GM23338 (cell line): ENCODE results near the gene RTN3.

ENCODE experiments used
- CREB1 ChIP-seq: fragments of 250-450 bp; sonication (Bioruptor Pico); IDR thresholded peaks from 2 replicates; pipeline ENCODE4 v1.5.0; 2020; ENCODE audit warnings: low read depth, mild to moderate bottlenecking, moderate library complexity
- EZH2 ChIP-seq: fragments of 200-600 bp; sonication (generic); IDR thresholded peaks from one replicate; pipeline ENCODE4 v1.8.0; 2017; ENCODE audit warnings: antibody characterized with exemption, mild to moderate bottlenecking, low read depth; ENCODE audit not compliant: unreplicated experiment
- EZH2phosphoT487 ChIP-seq: fragments of 200-600 bp; sonication (generic); IDR thresholded peaks from one replicate; pipeline ENCODE4 v1.8.1; 2018; ENCODE audit warnings: antibody characterized with exemption; ENCODE audit not compliant: unreplicated experiment
- JUNB ChIP-seq: IDR thresholded peaks from one replicate; pipeline ENCODE4 v1.6.1; 2016; ENCODE audit warnings: antibody characterized with exemption; ENCODE audit not compliant: unreplicated experiment
- POLR2AphosphoS5 ChIP-seq: IDR thresholded peaks from 2 replicates; pipeline ENCODE4 v1.6.1; 2016; ENCODE audit warnings: antibody characterized with exemption, low read depth
- TF ChIP-seq, protein P1 (sequence below), 2 experiments: fragments of 200-600 bp in 1 of 2; sonication (generic) in 1 of 2; conservative IDR thresholded peaks; 2 replicates each; pipeline versions ENCODE4 v1.5.1 to v1.6.1; 2016 to 2017; ENCODE audit warnings: antibody characterized with exemption in 2 of 2, low read depth in 2 of 2, mild to moderate bottlenecking in 2 of 2, moderate library complexity in 1 of 2
- TF ChIP-seq, protein P2 (sequence below): IDR thresholded peaks from one replicate; pipeline ENCODE4 v1.6.1; 2018; ENCODE audit warnings: antibody characterized with exemption; ENCODE audit not compliant: unreplicated experiment

DNA sequence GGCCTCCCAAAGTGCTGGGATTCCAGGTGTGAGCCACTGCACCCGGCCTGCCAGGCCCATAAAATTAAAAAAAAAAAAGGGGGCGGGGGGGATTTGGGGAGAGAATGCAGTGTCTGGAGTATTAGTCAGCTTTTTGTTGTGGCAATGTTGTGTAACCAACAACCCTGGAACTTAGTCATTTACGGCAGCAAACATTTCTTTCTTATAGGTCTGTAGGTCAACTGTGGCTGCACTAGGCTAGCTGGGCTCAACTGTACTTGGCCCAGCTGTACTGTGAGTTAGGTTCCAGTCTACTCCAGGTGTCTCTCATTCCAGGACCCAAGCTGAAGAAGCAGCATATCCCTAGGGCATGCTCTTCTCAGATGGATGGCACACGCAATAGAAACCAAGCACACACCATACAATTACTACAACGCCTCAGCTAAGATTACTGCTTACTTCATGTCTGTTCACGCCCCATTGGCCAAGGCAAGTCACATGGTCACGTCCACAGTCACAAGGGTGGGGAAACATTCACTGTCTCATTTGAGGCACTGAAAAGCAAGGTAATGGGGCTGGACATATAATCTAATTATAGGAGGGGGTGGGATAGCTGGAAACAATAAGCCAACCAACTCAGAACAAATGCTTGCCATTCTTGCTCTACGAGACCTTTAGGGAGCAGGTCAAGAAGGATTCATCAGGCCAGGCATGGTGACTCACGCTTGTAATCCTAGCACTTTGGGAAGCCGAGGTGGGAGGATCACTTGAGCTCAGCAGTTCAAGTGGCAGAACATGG lies 121.5 kb downstream of the RTN3 start:
- TF ChIP-seq, protein P1, sequence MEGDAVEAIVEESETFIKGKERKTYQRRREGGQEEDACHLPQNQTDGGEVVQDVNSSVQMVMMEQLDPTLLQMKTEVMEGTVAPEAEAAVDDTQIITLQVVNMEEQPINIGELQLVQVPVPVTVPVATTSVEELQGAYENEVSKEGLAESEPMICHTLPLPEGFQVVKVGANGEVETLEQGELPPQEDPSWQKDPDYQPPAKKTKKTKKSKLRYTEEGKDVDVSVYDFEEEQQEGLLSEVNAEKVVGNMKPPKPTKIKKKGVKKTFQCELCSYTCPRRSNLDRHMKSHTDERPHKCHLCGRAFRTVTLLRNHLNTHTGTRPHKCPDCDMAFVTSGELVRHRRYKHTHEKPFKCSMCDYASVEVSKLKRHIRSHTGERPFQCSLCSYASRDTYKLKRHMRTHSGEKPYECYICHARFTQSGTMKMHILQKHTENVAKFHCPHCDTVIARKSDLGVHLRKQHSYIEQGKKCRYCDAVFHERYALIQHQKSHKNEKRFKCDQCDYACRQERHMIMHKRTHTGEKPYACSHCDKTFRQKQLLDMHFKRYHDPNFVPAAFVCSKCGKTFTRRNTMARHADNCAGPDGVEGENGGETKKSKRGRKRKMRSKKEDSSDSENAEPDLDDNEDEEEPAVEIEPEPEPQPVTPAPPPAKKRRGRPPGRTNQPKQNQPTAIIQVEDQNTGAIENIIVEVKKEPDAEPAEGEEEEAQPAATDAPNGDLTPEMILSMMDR (conservative IDR thresholded peaks at IDR 0.05; ENCODE audit: low read depth in 2 of 2): no peak
- TF ChIP-seq, protein P2, sequence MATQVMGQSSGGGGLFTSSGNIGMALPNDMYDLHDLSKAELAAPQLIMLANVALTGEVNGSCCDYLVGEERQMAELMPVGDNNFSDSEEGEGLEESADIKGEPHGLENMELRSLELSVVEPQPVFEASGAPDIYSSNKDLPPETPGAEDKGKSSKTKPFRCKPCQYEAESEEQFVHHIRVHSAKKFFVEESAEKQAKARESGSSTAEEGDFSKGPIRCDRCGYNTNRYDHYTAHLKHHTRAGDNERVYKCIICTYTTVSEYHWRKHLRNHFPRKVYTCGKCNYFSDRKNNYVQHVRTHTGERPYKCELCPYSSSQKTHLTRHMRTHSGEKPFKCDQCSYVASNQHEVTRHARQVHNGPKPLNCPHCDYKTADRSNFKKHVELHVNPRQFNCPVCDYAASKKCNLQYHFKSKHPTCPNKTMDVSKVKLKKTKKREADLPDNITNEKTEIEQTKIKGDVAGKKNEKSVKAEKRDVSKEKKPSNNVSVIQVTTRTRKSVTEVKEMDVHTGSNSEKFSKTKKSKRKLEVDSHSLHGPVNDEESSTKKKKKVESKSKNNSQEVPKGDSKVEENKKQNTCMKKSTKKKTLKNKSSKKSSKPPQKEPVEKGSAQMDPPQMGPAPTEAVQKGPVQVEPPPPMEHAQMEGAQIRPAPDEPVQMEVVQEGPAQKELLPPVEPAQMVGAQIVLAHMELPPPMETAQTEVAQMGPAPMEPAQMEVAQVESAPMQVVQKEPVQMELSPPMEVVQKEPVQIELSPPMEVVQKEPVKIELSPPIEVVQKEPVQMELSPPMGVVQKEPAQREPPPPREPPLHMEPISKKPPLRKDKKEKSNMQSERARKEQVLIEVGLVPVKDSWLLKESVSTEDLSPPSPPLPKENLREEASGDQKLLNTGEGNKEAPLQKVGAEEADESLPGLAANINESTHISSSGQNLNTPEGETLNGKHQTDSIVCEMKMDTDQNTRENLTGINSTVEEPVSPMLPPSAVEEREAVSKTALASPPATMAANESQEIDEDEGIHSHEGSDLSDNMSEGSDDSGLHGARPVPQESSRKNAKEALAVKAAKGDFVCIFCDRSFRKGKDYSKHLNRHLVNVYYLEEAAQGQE: no peak
- no peak for TF ChIP-seq CREB1 (CRISPR knock-in tag)
- TF ChIP-seq EZH2: no peak
- no peak for TF ChIP-seq EZH2phosphoT487
- TF ChIP-seq POLR2AphosphoS5: no peak
- no peak for TF ChIP-seq JUNB
